HG02981 (cell line): ENCODE results near the gene TCF4.

Experiments
- ATAC-seq: cut with Tn5 transposase; IDR thresholded peaks from one replicate; pipeline ENCODE4 v1.9.1; 2021; ENCODE audit warnings: mild to moderate bottlenecking, moderate library complexity; ENCODE audit not compliant: unreplicated experiment

Gene TCF4

DNA sequence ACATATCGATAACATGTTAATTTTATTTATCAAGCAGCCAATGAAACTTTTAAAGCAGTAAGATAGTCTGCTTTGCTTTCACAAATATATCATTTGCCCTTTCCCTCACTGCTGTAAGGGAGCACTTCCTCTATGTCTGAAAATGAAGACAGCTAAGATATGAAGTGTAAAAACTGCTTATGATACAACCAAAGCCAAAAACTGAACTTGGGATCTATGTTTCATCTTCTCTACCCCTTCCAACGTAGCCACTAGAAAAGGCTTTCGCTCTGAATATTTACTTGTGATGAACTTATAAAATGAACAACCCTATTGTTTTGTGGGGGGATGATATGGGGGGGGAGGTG, 140.3 kb downstream of the TCF4 start:
- no peak for ATAC-seq

DNA sequence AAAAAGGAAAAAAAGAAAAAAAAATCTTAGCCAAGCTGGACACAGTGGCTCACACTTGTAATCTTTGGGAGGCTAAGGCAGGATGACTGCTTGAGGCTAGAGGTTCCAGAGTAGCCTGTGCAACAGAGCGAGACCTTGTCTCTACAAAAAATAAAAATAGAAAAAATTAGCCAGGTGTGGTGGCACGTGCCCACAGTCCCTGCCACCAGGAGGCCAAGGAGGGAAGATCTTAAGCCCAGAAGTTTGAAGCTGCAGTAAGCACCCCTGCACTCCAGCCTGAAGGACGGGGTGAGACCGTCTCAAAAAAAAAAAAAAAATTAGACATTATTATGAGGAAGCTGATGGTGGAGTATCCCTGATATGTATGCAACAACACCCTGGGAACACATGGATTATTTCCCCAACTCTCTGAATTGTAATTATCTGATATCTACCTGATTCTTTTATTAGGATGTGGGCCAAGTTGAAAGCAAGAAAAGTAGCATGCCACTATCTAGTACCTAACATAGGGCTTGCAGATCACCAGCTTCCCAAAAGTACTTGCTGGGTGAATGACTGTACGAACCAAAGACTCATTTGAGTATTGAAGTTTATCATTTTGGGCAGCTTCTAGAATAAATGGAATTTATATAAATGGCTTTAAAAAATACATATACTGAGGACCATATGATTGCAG, 140.9 kb downstream of the TCF4 start:
- no peak for ATAC-seq

GRCh38 chr18:55444536-55444935, 143.5 kb downstream of the TCF4 start:
- ATAC-seq, result no peak

DNA sequence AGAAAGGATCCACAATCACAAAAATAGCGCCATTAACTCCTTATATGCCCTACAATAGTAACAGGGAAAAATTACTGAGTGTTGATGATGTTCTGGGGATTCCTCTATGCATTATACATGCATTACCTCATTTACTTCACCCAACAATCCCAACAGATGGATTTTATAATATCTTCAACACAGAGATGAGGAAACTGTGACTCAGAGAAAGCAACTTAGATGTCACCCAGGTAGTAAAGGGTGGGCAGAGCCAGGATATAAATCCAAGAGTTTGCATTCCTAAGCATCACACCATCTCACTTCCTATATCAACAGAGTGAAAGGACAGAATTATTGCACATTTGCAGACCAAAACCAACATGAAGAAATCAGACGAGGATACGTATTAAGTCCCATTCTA, 144.2 kb downstream of the TCF4 start:
- no peak for ATAC-seq

GRCh38 chr18:55442561-55442960, 145.4 kb downstream of the TCF4 start:
- ATAC-seq, result no peak

- no peak for ATAC-seq
These were observed 147.0 kb downstream of the TCF4 start for GRCh38 chr18:55440988-55441387.

DNA sequence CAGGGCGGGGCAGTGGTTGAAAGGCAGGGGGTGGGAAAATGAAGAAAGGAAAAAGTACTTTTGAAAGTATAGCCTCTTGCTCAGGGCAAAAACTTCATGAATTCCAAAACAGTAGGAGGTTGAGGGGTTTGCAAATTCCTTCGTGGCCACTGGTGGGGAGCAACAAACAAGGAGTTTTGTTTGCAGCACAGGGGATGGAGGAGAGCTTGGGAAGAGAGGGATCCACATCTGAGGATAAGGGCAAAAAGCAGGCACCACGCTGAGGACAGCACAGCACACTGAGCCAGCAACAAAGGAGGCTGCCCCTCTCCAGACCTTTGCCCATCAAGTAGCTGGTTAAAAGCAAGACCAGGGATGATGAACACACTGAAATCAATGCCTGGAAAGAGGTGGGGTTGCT, 148.9 kb downstream of the TCF4 start:
- ATAC-seq, result no peak

DNA sequence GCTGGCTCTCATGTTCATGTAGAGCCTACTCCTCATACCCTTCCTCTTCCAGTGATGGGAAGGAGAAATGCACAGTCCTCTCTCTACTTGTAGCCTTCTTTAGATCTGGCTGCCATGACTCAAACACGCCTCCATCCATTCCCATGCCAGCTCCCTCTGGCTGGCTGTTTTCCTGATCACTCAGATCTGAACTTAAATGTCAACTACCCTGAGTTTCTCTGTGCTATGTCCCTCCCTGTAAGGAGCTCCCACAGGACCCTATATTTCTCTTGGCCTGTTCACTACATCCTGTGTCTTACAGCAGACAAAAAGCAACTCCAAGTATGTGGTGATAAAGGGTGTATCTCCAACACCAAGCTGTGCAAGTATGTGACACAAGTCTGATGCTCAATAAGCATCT, 152.4 kb downstream of the TCF4 start:
- ATAC-seq, result no peak

- ATAC-seq, result no peak
These were observed 154.3 kb downstream of the TCF4 start for GRCh38 chr18:55433648-55434047.

GRCh38 chr18:55433140-55433539, 154.9 kb downstream of the TCF4 start:
- ATAC-seq, result no peak

DNA sequence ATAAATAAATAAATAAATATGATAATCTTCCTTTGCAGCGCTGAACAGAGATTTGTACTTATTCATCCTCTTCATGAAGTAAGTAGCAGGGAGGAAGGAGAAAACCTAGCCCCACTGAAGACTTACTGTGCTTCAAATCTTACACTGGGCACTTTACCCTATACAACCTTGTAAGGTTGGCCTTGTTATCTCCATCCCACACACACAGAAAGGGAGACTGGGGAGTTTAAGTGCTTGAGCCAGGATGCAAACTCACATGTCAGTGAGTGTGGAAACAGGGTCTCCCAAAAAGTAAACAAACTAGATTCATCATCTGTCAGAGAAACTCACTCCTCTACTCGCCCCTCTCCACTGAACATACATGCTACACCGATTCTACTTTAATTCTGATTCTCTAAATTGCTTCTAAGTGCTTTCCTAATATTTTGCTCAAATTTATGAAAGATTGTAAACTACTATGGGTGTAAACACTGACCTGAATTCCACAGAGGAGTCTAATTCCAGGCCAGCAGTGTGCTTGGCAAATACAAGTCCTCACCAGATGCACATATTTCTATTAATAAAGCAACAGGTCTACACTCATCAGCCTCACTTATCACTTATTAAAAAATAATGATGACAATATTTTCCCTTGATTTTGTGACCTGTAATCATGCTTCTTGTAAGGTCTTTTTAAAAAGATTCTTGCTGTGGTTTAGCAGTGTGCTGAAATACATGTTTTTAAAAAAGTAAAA, 155.5 kb downstream of the TCF4 start:
- no peak for ATAC-seq

- ATAC-seq, result no peak
These were observed 158.0 kb downstream of the TCF4 start for GRCh38 chr18:55430026-55430425.

GRCh38 chr18:55427951-55428350, 160.0 kb downstream of the TCF4 start:
- no peak for ATAC-seq

DNA sequence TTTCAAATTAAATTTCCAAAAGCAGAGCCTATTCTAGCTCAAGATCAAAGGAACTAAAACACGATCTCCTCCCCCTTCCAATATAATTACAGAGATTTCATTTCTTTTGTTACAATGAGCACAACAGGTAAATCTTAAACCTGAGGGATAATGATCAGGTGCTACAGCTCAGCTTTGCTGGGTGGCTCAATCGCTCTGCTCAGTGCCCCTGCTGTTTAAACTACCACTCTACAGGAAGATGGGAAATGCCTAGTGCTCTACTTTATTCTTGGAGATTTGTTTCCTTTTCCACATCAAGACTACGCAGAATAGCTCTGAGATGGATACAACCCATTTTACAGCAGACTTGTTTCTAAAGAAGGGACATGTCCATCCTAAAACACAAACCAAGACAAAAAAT, 162.3 kb downstream of the TCF4 start:
- ATAC-seq, result no peak

GRCh38 chr18:55422456-55423180, 165.4 kb downstream of the TCF4 start:
- no peak for ATAC-seq

- ATAC-seq, result no peak
These were observed 166.2 kb downstream of the TCF4 start for GRCh38 chr18:55421615-55422419.

DNA sequence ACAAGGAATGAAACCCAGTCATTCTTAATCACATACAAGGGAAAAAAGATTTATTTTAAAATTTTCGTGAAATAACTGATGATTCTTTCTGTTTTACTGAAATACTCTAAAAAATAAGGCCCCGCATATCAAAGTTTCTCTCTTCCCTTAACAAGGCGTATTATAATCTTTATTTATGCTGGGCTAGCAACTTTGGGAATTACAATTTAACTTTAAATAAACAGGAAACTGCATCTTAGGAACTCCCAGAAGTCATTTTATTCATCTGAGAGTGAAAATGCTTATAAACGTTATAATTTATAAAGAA, 166.7 kb downstream of the TCF4 start:
- no peak for ATAC-seq

DNA sequence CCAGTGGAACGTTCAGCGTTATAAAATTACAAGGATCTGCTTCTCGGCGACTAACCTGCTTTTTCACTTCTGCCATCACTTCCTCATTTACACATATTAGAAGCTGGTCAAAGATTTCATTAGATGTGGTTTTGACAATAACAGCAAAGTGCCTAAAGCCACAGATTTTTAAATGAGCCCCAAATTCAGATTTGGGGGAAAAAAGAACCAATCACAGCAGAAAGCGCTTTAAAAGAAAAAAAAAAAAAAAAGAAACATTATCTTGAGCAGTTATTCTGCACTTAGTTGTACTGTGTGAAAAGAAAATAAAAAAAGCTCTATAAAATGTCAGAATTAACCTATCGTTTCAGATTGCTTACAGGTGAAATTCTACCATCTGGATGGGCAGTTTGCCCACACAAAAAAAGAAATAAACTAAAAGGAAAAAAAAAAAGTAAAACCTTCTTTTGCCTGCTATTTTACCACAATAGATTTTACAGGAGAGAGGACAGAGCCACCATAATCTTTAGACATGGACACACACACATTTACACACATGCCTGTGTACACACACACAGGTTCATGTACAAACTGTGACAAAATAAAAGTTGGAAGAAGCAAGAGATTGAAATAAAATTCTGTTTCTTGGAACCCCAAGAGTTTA, 167.2 kb downstream of the TCF4 start:
- peak; percentile 64 for ATAC-seq

DNA sequence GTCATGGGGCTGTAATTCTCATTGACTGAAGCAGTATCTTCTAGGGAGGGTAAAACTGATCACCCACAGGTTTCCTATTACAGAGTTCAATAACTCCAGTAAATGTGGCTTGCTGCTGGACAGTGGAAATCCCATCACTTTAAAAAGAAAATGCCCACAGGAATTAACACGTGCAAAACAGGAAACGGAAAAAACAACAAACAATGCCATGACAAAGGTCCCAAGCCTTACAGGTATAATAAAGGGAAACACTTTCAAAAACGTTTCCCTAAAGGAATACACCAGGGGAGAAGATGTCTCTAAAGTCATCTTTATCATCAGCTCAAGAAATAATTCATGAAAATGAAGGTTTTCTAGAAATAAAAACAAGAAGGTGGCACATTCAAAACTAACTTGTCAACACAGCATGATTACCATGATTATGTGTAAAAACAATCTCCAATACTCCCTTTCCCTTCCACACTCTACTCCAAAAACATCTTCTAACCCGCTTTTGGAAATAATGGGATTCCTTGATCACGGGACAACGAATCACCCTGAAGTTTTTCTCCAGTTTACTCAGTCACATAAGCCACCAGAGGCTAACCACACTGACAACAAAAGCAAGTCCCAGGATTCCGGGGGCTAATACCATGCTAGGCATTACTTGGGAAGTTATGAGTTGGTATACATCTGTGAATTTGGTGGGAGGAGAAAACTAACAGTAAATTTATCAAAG, 167.9 kb downstream of the TCF4 start:
- peak; percentile 15 for ATAC-seq
